A549 (cell line): ENCODE measurements around the gene C2orf49.

Experiments used
- BCL3 ChIP-seq: fragments of >200 bp; sonication (Bioruptor Twin); formaldehyde crosslinking; IDR thresholded peaks from 3 replicates; pipeline ENCODE4 v1.6.1; 2016
- HDAC2 ChIP-seq: fragments of 200-600 bp; sonication (generic); IDR thresholded peaks from 2 replicates; pipeline ENCODE4 v1.6.1; 2016
- MYC ChIP-seq: IDR thresholded peaks from 2 replicates; pipeline ENCODE4 v1.6.1; 2012; ENCODE audit warnings: mild to moderate bottlenecking, inconsistent platforms, low read length, improper control_type of control experiment, borderline replicate concordance
- POLR2A ChIP-seq: IDR thresholded peaks from 2 replicates; pipeline ENCODE4 v1.6.1; 2012; ENCODE audit warnings: mild to moderate bottlenecking, low read length
- RAD21 ChIP-seq, 2 experiments: fragments of >200 bp in 1 of 2; sonication (Bioruptor Twin) in 1 of 2; formaldehyde crosslinking in 1 of 2; IDR thresholded peaks in 1 of 2; conservative IDR thresholded peaks in 1 of 2; 2 replicates in 1 of 2; 3 replicates in 1 of 2; pipeline ENCODE4 v1.6.1; 2012 to 2018; ENCODE audit warnings: inconsistent platforms in 1 of 2
- SMC3 ChIP-seq: fragments of >200 bp; sonication (Bioruptor Twin); formaldehyde crosslinking; IDR thresholded peaks from 3 replicates; pipeline ENCODE4 v1.6.1; 2018; ENCODE audit warnings: inconsistent platforms
- TF ChIP-seq, protein P1 (sequence below): fragments of >200 bp; sonication (Bioruptor Twin); formaldehyde crosslinking; IDR thresholded peaks from 3 replicates; pipeline ENCODE4 v1.5.1; 2016

GRCh38 chr2:105338020-105338385 is 663 bp downstream of the C2orf49 start:
- TF ChIP-seq HDAC2 (no peak), RAD21 (conservative IDR thresholded peaks at IDR 0.05 in 1 of 2, IDR thresholded peaks at IDR 0.05 in 1 of 2) (no peak), POLR2A (no peak), BCL3 (no peak), SMC3 (no peak), MYC (no peak)
- TF ChIP-seq, protein P1, sequence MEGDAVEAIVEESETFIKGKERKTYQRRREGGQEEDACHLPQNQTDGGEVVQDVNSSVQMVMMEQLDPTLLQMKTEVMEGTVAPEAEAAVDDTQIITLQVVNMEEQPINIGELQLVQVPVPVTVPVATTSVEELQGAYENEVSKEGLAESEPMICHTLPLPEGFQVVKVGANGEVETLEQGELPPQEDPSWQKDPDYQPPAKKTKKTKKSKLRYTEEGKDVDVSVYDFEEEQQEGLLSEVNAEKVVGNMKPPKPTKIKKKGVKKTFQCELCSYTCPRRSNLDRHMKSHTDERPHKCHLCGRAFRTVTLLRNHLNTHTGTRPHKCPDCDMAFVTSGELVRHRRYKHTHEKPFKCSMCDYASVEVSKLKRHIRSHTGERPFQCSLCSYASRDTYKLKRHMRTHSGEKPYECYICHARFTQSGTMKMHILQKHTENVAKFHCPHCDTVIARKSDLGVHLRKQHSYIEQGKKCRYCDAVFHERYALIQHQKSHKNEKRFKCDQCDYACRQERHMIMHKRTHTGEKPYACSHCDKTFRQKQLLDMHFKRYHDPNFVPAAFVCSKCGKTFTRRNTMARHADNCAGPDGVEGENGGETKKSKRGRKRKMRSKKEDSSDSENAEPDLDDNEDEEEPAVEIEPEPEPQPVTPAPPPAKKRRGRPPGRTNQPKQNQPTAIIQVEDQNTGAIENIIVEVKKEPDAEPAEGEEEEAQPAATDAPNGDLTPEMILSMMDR: no peak
